ENCODE data around the gene KCNC1. TPM values are rescaled to one million over a fixed set of nuclear protein-coding genes. Genes with fewer than 3 reads are reported as not detected.

The KCNC1 gene
- total and polyA plus RNA-seq, 2 of the 4 experiments (the other 2 are of a cell fraction) = 0.03 TPM; not detected in 1

- CTCF ChIA-PET = no interaction called here
- BruUV-seq (replicated peaks) = no TSS peak
- intact Hi-C loops (cut with micrococcal nuclease) = no loop called here
Measured at GRCh38 chr11:17702876-17703275, 31.7 kb upstream of the KCNC1 start.

More at GRCh38 chr11:17702876-17703275, 31.7 kb upstream of the KCNC1 start:
- Histone ChIP-seq H3K4ac (ENCODE audit: low read depth, low read length) (no peak overlapping the region), H3K56ac (ENCODE audit: extremely low read depth, insufficient read depth, low read length) (no peak overlapping the region), H3K18ac (ENCODE audit: low read depth, low read length) (no peak overlapping the region), H2AFZ (replicated peaks; ENCODE audit: low read length, poor library complexity) (no peak overlapping the region), H3K36me3 (ENCODE audit: control insufficient read depth, insufficient read depth, low read length) (no peaks in the 10 kb centered on the region), H2BK5ac (ENCODE audit: low read depth, low read length, poor library complexity, severe bottlenecking) (no peak overlapping the region), H4K20me1 (ENCODE audit: insufficient read depth, low read length) (no peaks in the 10 kb centered on the region), H3K4me2 (ENCODE audit: low read depth, low read length) (no peak overlapping the region), H2BK20ac (ENCODE audit: low read depth, low read length) (no peak overlapping the region), H3K9me3 (ENCODE audit: control insufficient read depth, insufficient read depth, low read length) (0 out of 2 replicates have a peak, but pooled peaks cover 2% of the 10 kb centered on the region), H3K4me3 (ENCODE audit: insufficient read depth, low read depth, low read length) (no peak overlapping the region), H4K91ac (ENCODE audit: insufficient read depth, low read depth, low read length) (no peak overlapping the region), H3K23ac (ENCODE audit: low read depth, low read length) (no peak overlapping the region), H3K27me3 (ENCODE audit: control insufficient read depth, insufficient read depth, low read length) (peaks cover 2% of the 10 kb centered on the region), H3K14ac (replicated peaks; ENCODE audit: low read depth, low read length) (no peak overlapping the region), H3K9me1 (ENCODE audit: insufficient read depth, low read length) (no peaks in the 10 kb centered on the region), H4K8ac (ENCODE audit: low read depth in 2 of 2, low read length in 2 of 2) (no peak overlapping the region), H3K9ac (ENCODE audit: low read depth, low read length) (no peak overlapping the region), H3K27ac (ENCODE audit: insufficient read depth, low read length) (no peak overlapping the region), H2AK9ac (replicated peaks; ENCODE audit: low read depth, low read length, poor library complexity) (no peak overlapping the region), H4K5ac (ENCODE audit: low read depth, low read length) (no peak overlapping the region), H3K79me1 (ENCODE audit: low read depth in 1 of 2, low read length in 2 of 2) (no peaks in the 10 kb centered on the region), H2AK5ac (ENCODE audit: low read depth, low read length) (no peak overlapping the region), H2BK120ac (ENCODE audit: low read depth, low read length) (no peak overlapping the region), H3K4me1 (ENCODE audit: control insufficient read depth, insufficient read depth, low read length) (no peaks in the 10 kb centered on the region), H2BK15ac (ENCODE audit: low read depth, low read length) (no peak overlapping the region)
- in situ Hi-C loops (cut with MboI; ENCODE audit: low sequenced_read_pairs) = no loop called here
- POLR2A ChIA-PET (ENCODE audit: unreplicated experiment) = no interaction called here
- DNase-seq (no peak), ATAC-seq (ENCODE audit: low read depth) (no peak)
- WGBS, 2 experiments (ENCODE audit: extremely low coverage in 2 of 2, insufficient read length in 1 of 2) = no CpG with 5 or more reads among the region's 5 CpGs
- dilution Hi-C loops (cut with HindIII; ENCODE audit: low sequenced_read_pairs, unreplicated experiment) = no loop called here
- TF ChIP-seq NFE2L2 (IDR thresholded peaks at IDR 0.05; ENCODE audit: low read depth, low read length) (no peak), SMC3 (IDR thresholded peaks at IDR 0.05; ENCODE audit: low read depth, low read length) (no peak), BHLHE40 (IDR thresholded peaks at IDR 0.05; ENCODE audit: low read depth, low read length) (no peak), RCOR1 (IDR thresholded peaks at IDR 0.05; ENCODE audit: insufficient replicate concordance, low read length) (no peak), CEBPB (IDR thresholded peaks at IDR 0.05; ENCODE audit: low read depth, low read length) (no peak), MXI1 (IDR thresholded peaks at IDR 0.05; ENCODE audit: borderline replicate concordance, low read depth, low read length) (no peak), MAFK (IDR thresholded peaks at IDR 0.05; ENCODE audit: low read depth, low read length) (no peak), FOS (IDR thresholded peaks at IDR 0.05; ENCODE audit: low read depth, low read length) (no peak), RFX5 (IDR thresholded peaks at IDR 0.05; ENCODE audit: low read depth, low read length) (no peak), CHD1 (IDR thresholded peaks at IDR 0.05; ENCODE audit: low read depth, low read length) (no peak), MAZ (IDR thresholded peaks at IDR 0.05; ENCODE audit: borderline replicate concordance, low read depth, low read length) (no peak), CTCF (conservative IDR thresholded peaks at IDR 0.05; ENCODE audit: low read depth, low read length) (no peak), ELK1 (IDR thresholded peaks at IDR 0.05; ENCODE audit: borderline replicate concordance, low read depth, low read length) (no peak), RAD21 (IDR thresholded peaks at IDR 0.05; ENCODE audit: low read length) (no peak), POLR2A (IDR thresholded peaks at IDR 0.05; ENCODE audit: low read depth, low read length) (no peak)
- TF ChIP-seq, protein P1, sequence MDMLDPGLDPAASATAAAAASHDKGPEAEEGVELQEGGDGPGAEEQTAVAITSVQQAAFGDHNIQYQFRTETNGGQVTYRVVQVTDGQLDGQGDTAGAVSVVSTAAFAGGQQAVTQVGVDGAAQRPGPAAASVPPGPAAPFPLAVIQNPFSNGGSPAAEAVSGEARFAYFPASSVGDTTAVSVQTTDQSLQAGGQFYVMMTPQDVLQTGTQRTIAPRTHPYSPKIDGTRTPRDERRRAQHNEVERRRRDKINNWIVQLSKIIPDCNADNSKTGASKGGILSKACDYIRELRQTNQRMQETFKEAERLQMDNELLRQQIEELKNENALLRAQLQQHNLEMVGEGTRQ (IDR thresholded peaks at IDR 0.05; ENCODE audit: low read depth, low read length) = no peak
